NB4 (cell line): ENCODE measurements around the gene RBKS.

ENCODE experiments used
- MYC ChIP-seq: IDR thresholded peaks from 2 replicates; pipeline ENCODE4 v1.6.1; 2011; ENCODE audit warnings: low read depth, low read length
- POLR2A ChIP-seq: IDR thresholded peaks from 2 replicates; pipeline ENCODE4 v1.6.1; 2011; ENCODE audit warnings: mild to moderate bottlenecking; ENCODE audit not compliant: insufficient read length; ENCODE audit errors: extremely low read depth
- TF ChIP-seq, protein P1 (sequence below): IDR thresholded peaks from one replicate; pipeline ENCODE4 v1.5.1; 2012; ENCODE audit warnings: low read depth, low read length
- TF ChIP-seq, protein P2 (sequence below): IDR thresholded peaks from 2 replicates; pipeline ENCODE4 v1.6.1; 2011; ENCODE audit warnings: low read depth, low read length

DNA sequence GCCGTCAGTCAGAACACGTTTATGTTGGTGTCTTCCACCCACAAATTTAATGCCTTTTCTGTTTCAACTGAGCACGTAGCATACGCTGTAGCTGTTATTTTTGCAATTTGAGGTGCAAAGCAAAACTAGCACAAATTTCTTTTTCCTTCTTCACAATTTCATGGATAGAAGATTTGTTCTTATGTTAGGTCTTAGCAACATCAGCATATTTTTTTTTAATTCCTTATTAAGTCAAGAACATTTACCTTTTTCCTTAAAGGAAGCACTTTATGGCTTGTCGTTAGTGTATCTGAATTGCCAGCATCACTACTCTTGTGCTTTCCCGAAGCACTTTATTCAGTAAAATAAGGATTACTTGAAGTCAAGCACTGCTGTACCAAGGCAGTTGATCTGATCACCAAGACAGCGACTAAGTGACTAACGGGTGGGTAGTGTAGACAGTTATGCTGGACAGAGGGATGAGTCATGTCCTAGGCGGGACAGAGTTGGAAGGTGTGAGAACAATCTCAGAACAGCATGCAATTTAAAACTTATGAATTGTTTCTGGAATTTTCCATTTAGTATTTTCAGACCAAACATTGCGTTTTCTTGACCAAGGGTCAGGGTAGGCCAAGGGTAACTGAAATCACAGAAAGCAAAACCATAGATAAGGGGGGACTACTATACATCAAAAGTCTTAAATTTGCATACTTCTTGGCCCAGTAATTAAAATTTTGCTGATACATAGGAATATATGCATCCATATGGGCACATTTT, 13.6 kb upstream of the RBKS start:
- TF ChIP-seq, protein P1, sequence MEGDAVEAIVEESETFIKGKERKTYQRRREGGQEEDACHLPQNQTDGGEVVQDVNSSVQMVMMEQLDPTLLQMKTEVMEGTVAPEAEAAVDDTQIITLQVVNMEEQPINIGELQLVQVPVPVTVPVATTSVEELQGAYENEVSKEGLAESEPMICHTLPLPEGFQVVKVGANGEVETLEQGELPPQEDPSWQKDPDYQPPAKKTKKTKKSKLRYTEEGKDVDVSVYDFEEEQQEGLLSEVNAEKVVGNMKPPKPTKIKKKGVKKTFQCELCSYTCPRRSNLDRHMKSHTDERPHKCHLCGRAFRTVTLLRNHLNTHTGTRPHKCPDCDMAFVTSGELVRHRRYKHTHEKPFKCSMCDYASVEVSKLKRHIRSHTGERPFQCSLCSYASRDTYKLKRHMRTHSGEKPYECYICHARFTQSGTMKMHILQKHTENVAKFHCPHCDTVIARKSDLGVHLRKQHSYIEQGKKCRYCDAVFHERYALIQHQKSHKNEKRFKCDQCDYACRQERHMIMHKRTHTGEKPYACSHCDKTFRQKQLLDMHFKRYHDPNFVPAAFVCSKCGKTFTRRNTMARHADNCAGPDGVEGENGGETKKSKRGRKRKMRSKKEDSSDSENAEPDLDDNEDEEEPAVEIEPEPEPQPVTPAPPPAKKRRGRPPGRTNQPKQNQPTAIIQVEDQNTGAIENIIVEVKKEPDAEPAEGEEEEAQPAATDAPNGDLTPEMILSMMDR, result no peak
- no peak for TF ChIP-seq POLR2A
- TF ChIP-seq, protein P2, sequence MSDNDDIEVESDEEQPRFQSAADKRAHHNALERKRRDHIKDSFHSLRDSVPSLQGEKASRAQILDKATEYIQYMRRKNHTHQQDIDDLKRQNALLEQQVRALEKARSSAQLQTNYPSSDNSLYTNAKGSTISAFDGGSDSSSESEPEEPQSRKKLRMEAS, result no peak
- no peak for TF ChIP-seq MYC
